ENCODE results near the gene RPL36. TPM values are rescaled to one million over a fixed set of nuclear protein-coding genes. Genes with fewer than 3 reads are reported as not detected.
"Not testable (repeated sequence)": the region's sequence is repeated elsewhere in the genome, so short reads cannot be mapped to it uniquely, and the experiment has no call there.

Gene RPL36
- total RNA-seq, 1 experiment from 2014 or later = 758 TPM

- DNase-seq (ENCODE audit: low spot score) = peak; percentile 86
- in situ Hi-C loops (cut with HindIII; ENCODE audit: low sequenced_read_pairs) = no loop called here
Measured at GRCh38 chr19:5686647-5687359, 3.3 kb upstream of the RPL36 start.

DNA sequence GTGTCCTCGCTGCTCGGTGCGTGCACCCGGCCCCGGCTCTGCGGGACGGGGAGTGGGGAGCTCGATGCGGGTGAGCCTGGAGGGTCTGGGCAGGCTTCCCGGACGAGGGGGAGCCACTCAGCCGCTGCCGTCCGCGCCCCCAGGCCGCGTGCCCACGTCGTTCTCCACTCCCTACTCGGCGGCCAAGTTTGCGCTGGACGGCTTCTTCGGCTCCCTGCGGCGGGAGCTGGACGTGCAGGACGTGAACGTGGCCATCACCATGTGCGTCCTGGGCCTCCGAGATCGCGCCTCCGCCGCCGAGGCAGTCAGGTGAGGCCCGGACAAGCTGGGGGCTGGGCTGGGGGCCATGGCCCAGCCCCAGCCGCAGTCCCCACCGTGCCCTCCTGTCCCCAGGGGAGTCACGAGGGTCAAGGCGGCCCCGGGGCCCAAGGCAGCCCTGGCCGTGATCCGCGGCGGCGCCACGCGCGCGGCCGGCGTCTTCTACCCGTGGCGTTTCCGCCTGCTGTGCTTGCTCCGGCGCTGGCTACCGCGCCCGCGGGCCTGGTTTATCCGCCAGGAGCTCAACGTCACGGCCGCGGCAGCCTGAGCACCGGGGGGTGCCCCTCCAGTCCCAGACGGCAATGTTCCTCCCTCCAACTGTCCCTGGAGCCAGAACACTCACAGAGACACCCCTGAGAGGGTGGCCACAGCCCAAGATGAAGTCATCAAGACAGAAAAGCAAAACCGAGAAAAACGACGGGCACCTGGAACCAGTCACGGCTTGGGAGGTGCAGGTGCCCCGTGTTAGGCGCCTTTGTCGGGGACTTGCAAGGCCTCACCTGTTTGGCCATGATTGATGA is 2.5 kb upstream of the RPL36 start:
- no peak for DNase-seq (ENCODE audit: low spot score)

DNA sequence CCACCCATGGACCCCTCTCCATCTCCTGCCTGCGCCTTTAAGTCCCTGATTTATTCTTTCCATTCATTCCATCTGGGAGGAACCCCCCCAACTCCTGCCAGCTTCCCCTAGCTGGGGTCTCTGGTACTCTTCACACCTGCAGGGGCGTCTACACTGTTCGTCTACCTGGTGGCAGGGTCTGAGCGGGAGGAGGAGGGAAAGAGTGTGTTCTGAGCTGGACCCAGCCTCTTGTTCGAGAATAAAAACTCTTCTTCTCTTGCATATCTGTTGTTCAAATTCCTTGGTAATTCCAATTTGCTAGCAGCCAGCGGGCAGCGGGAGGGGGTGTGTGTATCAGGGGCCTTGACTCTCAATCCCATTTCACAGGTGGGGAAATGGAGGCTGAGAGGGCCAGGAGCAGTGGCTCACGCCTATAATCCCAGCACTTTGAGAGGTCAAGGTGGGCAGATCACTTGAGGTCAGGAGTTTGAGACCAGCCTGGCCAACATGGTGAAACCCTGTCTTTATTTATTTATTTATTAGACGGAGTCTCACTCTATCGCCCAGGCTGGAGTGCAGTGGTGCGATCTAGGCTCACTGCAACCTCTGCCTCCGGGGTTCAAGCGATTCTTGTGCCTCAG is 1.7 kb upstream of the RPL36 start:
- DNase-seq (ENCODE audit: low spot score); in situ Hi-C loops (cut with HindIII; ENCODE audit: low sequenced_read_pairs): not testable (repeated sequence)

More for the DNA sequence above, 2.5 kb upstream of the RPL36 start:
- in situ Hi-C loops (cut with HindIII; ENCODE audit: low sequenced_read_pairs) = no loop called here

- peak; percentile 46 for DNase-seq (ENCODE audit: low spot score)
- in situ Hi-C loops (cut with HindIII; ENCODE audit: low sequenced_read_pairs) = no loop called here
Measured at GRCh38 chr19:5690955-5691821, 1.1 kb downstream of the RPL36 start.

GRCh38 chr19:5691822-5692722 is 2.0 kb downstream of the RPL36 start:
- peak; percentile 46 for DNase-seq (ENCODE audit: low spot score)
- in situ Hi-C loops (cut with HindIII; ENCODE audit: low sequenced_read_pairs) = no loop called here

- in situ Hi-C loops (cut with HindIII; ENCODE audit: low sequenced_read_pairs) = no loop called here
- no peak for DNase-seq (ENCODE audit: low spot score)
Measured at GRCh38 chr19:5692723-5693194, 2.7 kb downstream of the RPL36 start.

DNA sequence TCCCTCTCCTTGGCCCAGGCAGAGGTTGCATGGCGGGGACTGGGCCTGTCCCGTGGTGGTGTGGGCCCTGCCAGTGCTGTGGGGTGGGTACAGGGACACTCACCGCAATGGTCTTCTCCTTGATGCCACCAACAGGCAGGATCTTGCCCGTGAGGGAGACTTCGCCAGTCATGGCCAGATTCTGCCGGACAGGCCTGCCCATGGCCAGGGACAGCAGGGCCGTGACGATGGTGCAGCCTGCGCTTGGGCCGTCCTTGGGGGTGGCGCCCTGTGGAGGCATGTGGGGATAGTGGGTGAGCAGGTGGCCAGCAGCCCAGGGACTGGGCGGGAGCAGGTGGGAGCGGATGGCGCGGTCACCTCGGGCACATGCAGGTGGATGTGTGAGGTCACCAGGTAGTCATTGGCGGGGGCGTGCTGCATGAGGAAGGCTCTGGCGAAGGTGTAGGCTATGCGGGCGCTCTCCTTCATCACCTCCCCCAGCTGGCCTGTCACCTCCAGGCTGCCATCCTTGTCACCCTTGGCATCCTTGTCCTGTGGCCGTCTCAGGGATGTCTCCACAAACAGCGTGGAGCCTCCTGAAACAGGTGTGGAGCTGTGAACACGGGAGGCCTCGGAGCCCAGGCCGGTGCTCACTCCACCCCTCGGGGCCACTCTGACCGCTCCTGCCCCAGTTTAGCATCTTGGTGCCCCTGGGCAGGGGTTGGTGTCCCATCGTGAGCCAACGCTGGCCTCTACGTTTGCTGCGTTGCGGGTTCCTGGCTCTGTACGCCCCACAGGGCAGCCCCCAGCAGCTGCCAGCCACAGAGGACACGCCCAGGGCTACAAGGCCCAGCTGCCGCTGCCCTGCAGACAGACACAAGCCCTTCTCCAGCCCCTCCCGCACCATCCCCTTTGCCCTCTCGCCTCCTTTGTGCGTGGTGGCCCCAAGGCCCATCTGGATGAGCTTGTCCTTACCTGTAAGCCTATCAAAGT is 3.4 kb downstream of the RPL36 start:
- DNase-seq (ENCODE audit: low spot score) = no peak
- in situ Hi-C loops (cut with HindIII; ENCODE audit: low sequenced_read_pairs) = no loop called here

DNA sequence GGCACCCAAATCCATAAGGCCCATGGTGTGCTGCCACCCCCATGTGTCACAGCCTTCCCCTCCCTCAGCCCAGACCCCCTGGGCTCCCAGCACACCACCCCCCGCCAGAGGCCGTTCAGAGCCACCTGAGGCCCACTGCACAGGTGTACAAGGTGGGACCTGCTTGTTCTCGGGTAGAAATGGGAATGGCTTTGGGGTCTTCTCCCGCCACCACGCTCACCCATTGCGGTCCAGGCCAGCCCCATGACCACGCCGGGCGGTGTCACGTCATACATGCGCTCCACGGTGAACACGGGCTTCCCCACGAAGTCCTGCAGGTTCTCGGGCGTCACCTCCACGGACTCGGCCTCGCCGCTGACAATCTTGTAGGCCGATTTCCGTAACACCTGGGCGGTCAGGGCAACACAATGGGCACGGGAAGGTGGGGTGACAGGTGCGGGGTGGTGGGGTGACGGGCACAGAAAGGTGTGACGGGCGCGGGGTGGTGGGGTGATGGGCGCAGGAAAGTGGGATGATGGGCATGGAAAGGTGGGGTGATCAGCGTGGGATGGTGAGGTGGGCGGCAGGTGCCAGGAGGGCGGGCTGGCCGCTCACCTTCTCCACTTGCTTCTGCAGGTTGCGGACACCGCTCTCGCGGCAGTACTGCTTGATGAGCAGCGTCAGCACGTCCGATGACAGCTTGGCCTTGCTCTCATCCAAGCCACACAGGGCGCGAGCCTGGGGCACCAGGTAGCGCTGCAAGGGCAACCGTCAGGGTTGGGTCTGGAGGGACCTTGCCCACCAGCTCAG is 4.3 kb downstream of the RPL36 start:
- no peak for DNase-seq (ENCODE audit: low spot score)
- in situ Hi-C loops (cut with HindIII; ENCODE audit: low sequenced_read_pairs) = no loop called here

- in situ Hi-C loops (cut with HindIII; ENCODE audit: low sequenced_read_pairs) = no loop called here
- DNase-seq (ENCODE audit: low spot score) = no peak
Measured at GRCh38 chr19:5694956-5695648, 5.0 kb downstream of the RPL36 start.

- in situ Hi-C loops (cut with HindIII; ENCODE audit: low sequenced_read_pairs) = no loop called here
- no peak for DNase-seq (ENCODE audit: low spot score)
Measured at GRCh38 chr19:5695649-5696195, 5.6 kb downstream of the RPL36 start.

GRCh38 chr19:5696196-5697021 is 6.3 kb downstream of the RPL36 start:
- in situ Hi-C loops (cut with HindIII; ENCODE audit: low sequenced_read_pairs) = no loop called here
- DNase-seq (ENCODE audit: low spot score) = no peak

- no peak for DNase-seq (ENCODE audit: low spot score)
- in situ Hi-C loops (cut with HindIII; ENCODE audit: low sequenced_read_pairs) = no loop called here
Measured at GRCh38 chr19:5697022-5697889, 7.2 kb downstream of the RPL36 start.

- no peak for DNase-seq (ENCODE audit: low spot score)
- in situ Hi-C loops (cut with HindIII; ENCODE audit: low sequenced_read_pairs) = no loop called here
Measured at GRCh38 chr19:5697890-5698634, 8.0 kb downstream of the RPL36 start.
